Measurements from ENCODE around the gene PET100.
A peak's percentile ranks its signal among the peaks of the same experiment; 100 is the strongest.

Gene PET100

GRCh38 chr19:7629347-7630054 is at the start of gene PET100, which contains the start of gene XAB2:
Gene PET100, plus strand, starts transcription at chr19:7629793. Its CDS starts 41 bp downstream, at chr19:7629834.
Gene XAB2, minus strand, starts transcription at chr19:7629545. Its CDS starts 18 bp downstream, at chr19:7629527.
- DNase-seq: peak; percentile 97

- no peak for DNase-seq
These were observed 47.1 kb upstream of the PET100 start for GRCh38 chr19:7582446-7582845.

- DNase-seq: no peak
These were observed 39.8 kb upstream of the PET100 start for GRCh38 chr19:7589822-7590221.

GRCh38 chr19:7590256-7590655 is 39.3 kb upstream of the PET100 start:
- DNase-seq: no peak

- peak; percentile 37 for DNase-seq
These were observed 34.0 kb upstream of the PET100 start, which contains the start of gene CAMSAP3 for GRCh38 chr19:7595466-7596133. Gene CAMSAP3, plus strand, starts transcription at chr19:7595863. Its CDS starts 140 bp downstream, at chr19:7596003.

- DNase-seq: no peak
These were observed 33.2 kb upstream of the PET100 start for GRCh38 chr19:7596211-7596937.

GRCh38 chr19:7597689-7598088 is 31.9 kb upstream of the PET100 start:
- no peak for DNase-seq

- no peak for DNase-seq
These were observed 31.4 kb upstream of the PET100 start for GRCh38 chr19:7598180-7598579.

GRCh38 chr19:7600721-7601120 is 28.9 kb upstream of the PET100 start:
- DNase-seq: no peak

- DNase-seq: no peak
These were observed 27.2 kb upstream of the PET100 start for GRCh38 chr19:7602240-7602934.

- no peak for DNase-seq
These were observed 26.6 kb upstream of the PET100 start for GRCh38 chr19:7602935-7603497.

GRCh38 chr19:7603919-7604318 is 25.7 kb upstream of the PET100 start:
- DNase-seq: no peak

- no peak for DNase-seq
These were observed 23.9 kb upstream of the PET100 start for GRCh38 chr19:7605490-7606222.

- no peak for DNase-seq
These were observed 23.3 kb upstream of the PET100 start for GRCh38 chr19:7606289-7606688.

- DNase-seq: no peak
These were observed 22.2 kb upstream of the PET100 start for GRCh38 chr19:7607212-7607873.

GRCh38 chr19:7607874-7608560 is 21.6 kb upstream of the PET100 start:
- no peak for DNase-seq

- DNase-seq: no peak
These were observed 18.9 kb upstream of the PET100 start for GRCh38 chr19:7610491-7611240.

- DNase-seq: no peak
These were observed 17.9 kb upstream of the PET100 start for GRCh38 chr19:7611541-7612279.
